Endothelial cell of umbilical vein (primary cell): ENCODE measurements around the gene PRB4. TPM values are rescaled to one million over a fixed set of nuclear protein-coding genes. Genes with fewer than 3 reads are reported as not detected.

Source experiments
- BruUV-seq: library from RNA; stranded (reverse); fragments of 400-500 nt; replicated peaks from 2 replicates; lab custom pipeline; 2021; lab: Mats Ljungman, UMichigan
- CTCF ChIA-PET: fragments of 300-600, 350-600 bp; sonication (Branson Sonifier 250); formaldehyde crosslinking; loops from one replicate; lab custom pipeline; 2021; ENCODE audit warnings: antibody characterized with exemption, inconsistent platforms; lab: Charles Lee
- POLR2A ChIA-PET: fragments of 300-600, 350-600 bp; sonication (Branson Sonifier 250); formaldehyde crosslinking; loops from one replicate; lab custom pipeline; 2021; ENCODE audit warnings: antibody characterized with exemption, inconsistent platforms; lab: Charles Lee
- DNase-seq: peaks from one replicate; pipeline ENCODE4 v3.0.0-alpha.2; 2011; ENCODE audit warnings: low read depth, low spot score
- FAIRE-seq: peaks from 2 replicates; lab custom pipeline; 2011; peaks lifted over from hg19 to GRCh38; lab: Jason Lieb, UNC
- H2AFZ ChIP-seq: 2 replicates; pipeline ENCODE4 v1.6.0; 2012; ENCODE audit warnings: low read depth, low read length, control low read depth, inconsistent platforms
- H3K27ac ChIP-seq: 2 replicates; pipeline ENCODE4 v1.5.1; 2011; ENCODE audit warnings: low read depth, mild to moderate bottlenecking, control low read depth, low read length, moderate library complexity; ENCODE audit not compliant: insufficient read depth
- H3K27me3 ChIP-seq, 2 experiments: 2 replicates each; pipeline versions ENCODE4 v1.6.0 to v1.6.1; 2011; ENCODE audit warnings: low read length in 2 of 2, mixed read lengths in 1 of 2; ENCODE audit not compliant: control insufficient read depth in 2 of 2, insufficient read depth in 2 of 2
- H3K36me3 ChIP-seq, 2 experiments: 2 replicates in 1 of 2; 3 replicates in 1 of 2; pipeline ENCODE4 v1.5.1; 2011; ENCODE audit warnings: low read length in 2 of 2, mild to moderate bottlenecking in 1 of 2, moderate library complexity in 1 of 2; ENCODE audit not compliant: control insufficient read depth in 2 of 2, insufficient read depth in 2 of 2; ENCODE audit errors: extremely low read depth in 1 of 2
- H3K4me1 ChIP-seq: 3 replicates; pipeline ENCODE4 v1.5.1; 2011; ENCODE audit warnings: mild to moderate bottlenecking, low read length; ENCODE audit not compliant: control insufficient read depth, insufficient read depth; ENCODE audit errors: extremely low read depth
- H3K4me2 ChIP-seq: 2 replicates; pipeline ENCODE4 v1.6.1; 2011; ENCODE audit warnings: low read length, control low read depth, mixed read lengths; ENCODE audit not compliant: insufficient read depth
- H3K4me3 ChIP-seq, 3 experiments: fragments of 200-600 bp in 1 of 3; sonication (generic), shearing (Covaris generic) in 1 of 3; replicated peaks in 1 of 3; 2 replicates each; pipeline ENCODE4 v1.5.1; 2011 to 2016; ENCODE audit warnings: control low read depth in 3 of 3, low read length in 3 of 3, mild to moderate bottlenecking in 2 of 3, inconsistent platforms in 1 of 3, low read depth in 1 of 3, moderate library complexity in 1 of 3; ENCODE audit not compliant: insufficient read depth in 1 of 3
- H3K79me2 ChIP-seq: 2 replicates; pipeline ENCODE4 v1.6.0; 2012; ENCODE audit warnings: low read length, inconsistent platforms; ENCODE audit not compliant: control insufficient read depth, insufficient read depth
- H3K9ac ChIP-seq: replicated peaks from 2 replicates; pipeline ENCODE3; 2011; ENCODE audit warnings: low read length, control low read depth; ENCODE audit not compliant: insufficient read depth; ENCODE audit errors: extremely low read depth
- H3K9me1 ChIP-seq: replicated peaks from 3 replicates; pipeline ENCODE4 v1.6.0; 2011; ENCODE audit warnings: mild to moderate bottlenecking, low read length; ENCODE audit not compliant: control insufficient read depth, insufficient read depth; ENCODE audit errors: extremely low read depth
- H3K9me3 ChIP-seq: replicated peaks from 2 replicates; pipeline ENCODE4 v1.5.1; 2012; ENCODE audit warnings: low read length, inconsistent platforms; ENCODE audit not compliant: control insufficient read depth, insufficient read depth
- H4K20me1 ChIP-seq: replicated peaks from 2 replicates; pipeline ENCODE3; 2011; ENCODE audit warnings: mild to moderate bottlenecking, low read length; ENCODE audit not compliant: control insufficient read depth, insufficient read depth; ENCODE audit errors: extremely low read depth
- GATA2 ChIP-seq: IDR thresholded peaks from 2 replicates; pipeline ENCODE4 v1.7.0; 2011; ENCODE audit warnings: low read depth, mild to moderate bottlenecking, moderate library complexity, mixed read lengths, low read length; ENCODE audit not compliant: insufficient read length, insufficient read depth
- JUN ChIP-seq: IDR thresholded peaks from 2 replicates; pipeline ENCODE4 v1.6.1; 2011; ENCODE audit warnings: borderline replicate concordance, low read depth; ENCODE audit not compliant: insufficient read length, insufficient read depth
- MAX ChIP-seq: IDR thresholded peaks from 2 replicates; pipeline ENCODE4 v1.6.1; 2011; ENCODE audit not compliant: insufficient read depth, insufficient read length
- MYC ChIP-seq: IDR thresholded peaks from one replicate; pipeline ENCODE4 v1.6.1; 2011; ENCODE audit warnings: mild to moderate bottlenecking, low read depth, low read length
- dilution Hi-C: fragments of 300-500 bp; cut with MboI; formaldehyde crosslinking; loops from one replicate; pipeline ENCODE4 v1.15.0; 2019; ENCODE audit warnings: low sequenced_read_pairs; ENCODE audit not compliant: extremely low pct_ligation_motif_present
- intact Hi-C: fragments of 100-400 bp; cut with micrococcal nuclease; formaldehyde crosslinking; loops from one replicate; pipeline ENCODE4 v1.10.0; 2022
- polyA plus RNA-seq, 4 experiments: library from polyadenylated mRNA; depleted of rRNA in 3 of 4; stranded (reverse) in 3 of 4; unstranded in 1 of 4; fragments of >200 nt; gene quantifications; 2 replicates each; pipeline versions ENCODE4 v1.2.1 to v1.2.3, GENCODE V29; 2011 to 2012; ENCODE audit warnings: missing spikeins in 1 of 4
- total RNA-seq: library from RNA; stranded (reverse); gene quantifications from 2 replicates; pipeline ENCODE4 v1.2.3, GENCODE V29; 2021

Gene PRB4
- total and polyA plus RNA-seq, 2 donors (not counting 3 experiments of a cell fraction or from before 2014, with no cell fraction given), result not detected

- no peak for DNase-seq
- Histone ChIP-seq H3K27ac (no peak within 1 kb of the TSS), H3K79me2 (no peaks in the 10 kb centered on the region), H3K27me3 (no peaks in the 10 kb centered on the region), H4K20me1 (no peaks in the 10 kb centered on the region), H3K9ac (no peak within 1 kb of the TSS), H3K4me1 (no peaks in the 10 kb centered on the region), H3K9me3 (no peaks in the 10 kb centered on the region), H3K9me1 (no peaks in the 10 kb centered on the region), H3K4me2 (no peak within 1 kb of the TSS), H3K36me3 (no peaks in the 10 kb centered on the region), H3K4me3 (no peak within 1 kb of the TSS), H2AFZ (no peak within 1 kb of the TSS)
- FAIRE-seq, result no peak
- dilution Hi-C loops (no loop called here), intact Hi-C loops (no loop called here)
- BruUV-seq, result no TSS peak
- TF ChIP-seq MYC, result no peak
- POLR2A ChIA-PET, result no interaction called here
- CTCF ChIA-PET, result no interaction called here
Measured at GRCh38 chr12:11269607-11270006, 40.6 kb downstream of the PRB4 start, which contains the start of gene PRB3. Gene PRB3 (minus strand): TSS chr12:11269707. CDS start chr12:11269669, 38 bp downstream.

DNA sequence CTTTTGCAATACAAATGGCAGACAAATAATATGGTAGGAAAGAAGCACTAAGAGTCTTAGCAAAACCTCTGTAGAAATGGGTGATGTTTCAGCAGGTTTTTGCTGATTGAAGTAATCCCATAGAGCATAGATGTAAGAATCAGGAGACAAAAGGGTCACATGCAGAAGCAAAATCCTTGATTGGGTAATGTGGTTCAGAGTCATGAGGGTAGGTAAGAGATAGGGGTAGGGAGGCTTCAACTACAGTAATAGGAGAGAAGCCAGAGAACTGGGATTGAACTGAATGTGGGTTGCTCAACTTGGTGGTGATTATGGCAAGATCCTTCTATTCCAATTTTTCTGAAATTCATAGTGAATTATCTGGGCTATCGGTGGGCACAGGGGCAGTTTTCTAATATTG, 45.7 kb downstream of the PRB4 start:
- Histone ChIP-seq H3K9me1 (no peaks in the 10 kb centered on the region), H3K4me3 (no peak overlapping the region), H4K20me1 (no peaks in the 10 kb centered on the region), H3K4me2 (no peak overlapping the region), H3K9ac (no peak overlapping the region), H3K79me2 (no peaks in the 10 kb centered on the region), H3K4me1 (no peaks in the 10 kb centered on the region), H3K9me3 (no peaks in the 10 kb centered on the region), H3K36me3 (no peaks in the 10 kb centered on the region), H3K27me3 (peaks cover 0 to 2% of the 10 kb centered on the region in 2 experiments), H2AFZ (no peak overlapping the region), H3K27ac (no peak overlapping the region)
- POLR2A ChIA-PET, result no interaction called here
- TF ChIP-seq MAX, result no peak
- no peak for TF ChIP-seq JUN
- TF ChIP-seq GATA2, result no peak
- no peak for TF ChIP-seq MYC
- no peak for FAIRE-seq
- no peak for DNase-seq
- CTCF ChIA-PET, result no interaction called here
- BruUV-seq, result no TSS peak
- intact Hi-C loops (no loop called here), dilution Hi-C loops (no loop called here)

Other genes starting within 250 kb of the PRB4 start
- 1.4 and 2.4 TPM in 2 replicates for gene TAS2R46, start 248.1 kb downstream of the PRB4 start, total RNA-seq
- gene TAS2R46, start 248.1 kb downstream of the PRB4 start, polyA plus RNA-seq, result 0.14 TPM in 1 of 2 replicates, not detected in the other
- 0.88 and 1.8 TPM in 2 replicates for gene TAS2R43, start 218.1 kb downstream of the PRB4 start, total RNA-seq
- gene TAS2R43, start 218.1 kb downstream of the PRB4 start, polyA plus RNA-seq, result 0.07 TPM in 1 of 2 replicates, not detected in the other
- gene TAS2R30, start 175.8 kb downstream of the PRB4 start, total RNA-seq, result 3.7 and 5.2 TPM in 2 replicates
- 0.26 and 0.33 TPM in 2 replicates for gene TAS2R30, start 175.8 kb downstream of the PRB4 start, polyA plus RNA-seq
- gene SMIM10L1, start 139.2 kb downstream of the PRB4 start, total RNA-seq, result 10.8 and 10.9 TPM in 2 replicates
- 5.1 and 6.2 TPM in 2 replicates for gene SMIM10L1, start 139.2 kb downstream of the PRB4 start, polyA plus RNA-seq
- not detected in 2 replicates for gene TAS2R42, start 123.5 kb downstream of the PRB4 start, total RNA-seq
- gene TAS2R42, start 123.5 kb downstream of the PRB4 start, polyA plus RNA-seq, result not detected in 2 replicates
- gene PRB3, start 40.7 kb downstream of the PRB4 start, total RNA-seq, result not detected in 2 replicates
- not detected in 2 replicates for gene PRB3, start 40.7 kb downstream of the PRB4 start, polyA plus RNA-seq
- gene PRB2, start 85.1 kb upstream of the PRB4 start, total RNA-seq, result not detected in 2 replicates
- not detected in 2 replicates for gene PRB2, start 85.1 kb upstream of the PRB4 start, polyA plus RNA-seq